ENCODE measurements around the gene C10orf143.

GRCh38 chr10:130046591-130046990 lies 64.0 kb downstream of the C10orf143 start:
- TF ChIP-seq POLR2A (IDR thresholded peaks at IDR 0.05) (no peak), CTCF (IDR thresholded peaks at IDR 0.05) (no peak)

All from uterus (tissue), 2 donors.